ENCODE measurements around the gene HOMEZ.

HOMEZ gene

GRCh38 chr14:23307687-23308644, 22.0 kb upstream of the HOMEZ start:
- DNase-seq (ENCODE audit: low spot score): peak; percentile 44

- DNase-seq (ENCODE audit: low spot score): no peak
These were observed 21.2 kb upstream of the HOMEZ start for GRCh38 chr14:23307146-23307530.

- DNase-seq (ENCODE audit: low spot score): peak; percentile 94
These were observed 20.6 kb upstream of the HOMEZ start, which contains the start of gene BCL2L2 for GRCh38 chr14:23306412-23307145. BCL2L2 (plus strand) TSS chr14:23306833; CDS start chr14:23307768, 935 bp downstream.

GRCh38 chr14:23302290-23303225, 16.6 kb upstream of the HOMEZ start, which contains the start of gene PPP1R3E:
PPP1R3E (minus strand) TSS chr14:23302859; CDS start chr14:23302576, 283 bp downstream.
- peak; percentile 73 for DNase-seq (ENCODE audit: low spot score)

GRCh38 chr14:23301969-23302289, 16.0 kb upstream of the HOMEZ start:
- no peak for DNase-seq (ENCODE audit: low spot score)

- DNase-seq (ENCODE audit: low spot score): peak; percentile 99
These were observed 15.5 kb upstream of the HOMEZ start for GRCh38 chr14:23301288-23301968.

- peak; percentile 64 for DNase-seq (ENCODE audit: low spot score)
These were observed 14.8 kb upstream of the HOMEZ start for GRCh38 chr14:23300687-23301223.

- no peak for DNase-seq (ENCODE audit: low spot score)
These were observed 14.2 kb upstream of the HOMEZ start for GRCh38 chr14:23299986-23300686.

- DNase-seq (ENCODE audit: low spot score): no peak
These were observed 13.5 kb upstream of the HOMEZ start for GRCh38 chr14:23299211-23299957.

- DNase-seq (ENCODE audit: low spot score): peak; percentile 27
These were observed 11.8 kb upstream of the HOMEZ start for GRCh38 chr14:23297611-23298277.

GRCh38 chr14:23297096-23297495, 11.2 kb upstream of the HOMEZ start:
- peak; percentile 29 for DNase-seq (ENCODE audit: low spot score)

GRCh38 chr14:23296012-23296777, 10.3 kb upstream of the HOMEZ start:
- peak; percentile 16 for DNase-seq (ENCODE audit: low spot score)

- peak; percentile 57 for DNase-seq (ENCODE audit: low spot score)
These were observed 9.0 kb upstream of the HOMEZ start for GRCh38 chr14:23294734-23295561.

- no peak for DNase-seq (ENCODE audit: low spot score)
These were observed 1.1 kb upstream of the HOMEZ start for GRCh38 chr14:23286902-23287479.

GRCh38 chr14:23285530-23286019, 357 bp downstream of the HOMEZ start:
- no peak for DNase-seq (ENCODE audit: low spot score)

- DNase-seq (ENCODE audit: low spot score): no peak
These were observed 1.0 kb downstream of the HOMEZ start for GRCh38 chr14:23284654-23285529.
